ENCODE measurements around the gene TIMM23. TPM values are rescaled to one million over a fixed set of nuclear protein-coding genes. Genes with fewer than 3 reads are reported as not detected.

The TIMM23 gene
- total and polyA plus RNA-seq, 2 of the 4 experiments (the other 2 are of a cell fraction): 82.4 to 86.2 TPM

DNA sequence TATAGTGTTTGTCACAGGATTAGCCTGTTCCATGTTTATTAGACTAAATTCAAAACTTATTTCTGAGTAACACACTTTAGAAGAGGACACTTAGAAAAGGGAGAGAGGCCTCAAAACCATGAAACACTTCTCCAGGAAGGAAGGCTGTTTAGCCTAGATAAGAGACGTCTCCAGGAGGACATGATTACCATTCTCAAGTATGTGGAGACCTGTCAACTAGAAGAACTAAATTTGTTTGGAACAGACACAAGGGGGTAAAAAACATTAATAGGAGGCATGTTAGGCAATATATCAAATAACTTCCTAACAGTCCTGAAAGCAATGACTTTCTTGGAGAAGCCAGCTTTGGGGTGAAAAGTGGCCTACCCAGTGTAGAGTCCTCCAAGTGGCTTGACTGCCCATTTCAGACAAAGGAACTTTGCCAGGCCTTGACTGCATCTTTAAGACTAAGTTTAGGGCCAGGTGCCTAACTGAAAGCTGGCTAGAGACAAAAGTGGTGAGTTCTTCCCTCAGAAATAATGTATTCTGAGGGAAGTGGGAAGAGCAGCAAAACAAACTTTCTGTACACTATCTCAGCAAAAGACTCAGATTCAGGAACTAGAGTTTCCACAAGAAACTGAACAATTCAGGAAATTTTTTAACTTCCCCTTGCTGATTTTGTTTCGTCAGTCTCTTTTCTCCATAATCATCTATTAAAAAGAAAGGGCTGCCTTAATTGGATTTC is 46.3 kb downstream of the TIMM23 start:
- Histone ChIP-seq H3K9me3 (ENCODE audit: control insufficient read depth, insufficient read depth, low read length) (no peaks in the 10 kb centered on the region), H3K4ac (ENCODE audit: low read depth, low read length) (no peak overlapping the region), H3K4me2 (ENCODE audit: low read depth, low read length) (peak overlapping the region; percentile 63; the same call in 1 of the 2 replicates), H3K4me3 (ENCODE audit: insufficient read depth, low read depth, low read length) (no peak overlapping the region), H3K4me1 (ENCODE audit: control insufficient read depth, insufficient read depth, low read length) (peaks cover 23% of the 10 kb centered on the region), H3K14ac (replicated peaks; ENCODE audit: low read depth, low read length) (peak overlapping the region; percentile 39; the same call in 1 of the 2 replicates), H3K9ac (ENCODE audit: low read depth, low read length) (no peak overlapping the region), H2BK20ac (ENCODE audit: low read depth, low read length) (no peak overlapping the region), H4K91ac (ENCODE audit: insufficient read depth, low read depth, low read length) (no peak overlapping the region), H3K36me3 (ENCODE audit: control insufficient read depth, insufficient read depth, low read length) (peaks cover 16% of the 10 kb centered on the region), H3K56ac (ENCODE audit: extremely low read depth, insufficient read depth, low read length) (no peak overlapping the region), H2AFZ (replicated peaks; ENCODE audit: low read length, poor library complexity) (no peak overlapping the region), H2AK9ac (replicated peaks; ENCODE audit: low read depth, low read length, poor library complexity) (no peak overlapping the region), H4K8ac (ENCODE audit: low read depth in 2 of 2, low read length in 2 of 2) (no peak overlapping the region), H3K9me1 (ENCODE audit: insufficient read depth, low read length) (peaks cover 20% of the 10 kb centered on the region), H4K20me1 (ENCODE audit: insufficient read depth, low read length) (peaks cover 66% of the 10 kb centered on the region), H4K5ac (ENCODE audit: low read depth, low read length) (no peak overlapping the region; the same call in 1 of the 2 replicates), H3K79me1 (ENCODE audit: low read depth in 1 of 2, low read length in 2 of 2) (peaks cover 20 to 63% of the 10 kb centered on the region in 2 experiments), H2BK120ac (ENCODE audit: low read depth, low read length) (no peak overlapping the region), H3K18ac (ENCODE audit: low read depth, low read length) (peak overlapping the region; percentile 33; the same call in 1 of the 2 replicates), H2BK15ac (ENCODE audit: low read depth, low read length) (no peak overlapping the region), H3K23ac (ENCODE audit: low read depth, low read length) (no peak overlapping the region), H3K27me3 (ENCODE audit: control insufficient read depth, insufficient read depth, low read length) (no peaks in the 10 kb centered on the region), H3K27ac (ENCODE audit: insufficient read depth, low read length) (no peak overlapping the region), H2AK5ac (ENCODE audit: low read depth, low read length) (no peak overlapping the region), H2BK5ac (ENCODE audit: low read depth, low read length, poor library complexity, severe bottlenecking) (peak overlapping the region; percentile 42)
- in situ Hi-C loops (cut with MboI; ENCODE audit: low sequenced_read_pairs): loop anchor here (25.0 kb wide), 1 partner anchor 1031 kb away; the partner anchor contains the start of gene DEPP1
- CTCF ChIA-PET: interaction anchor here (0.8 kb wide), 1 partner anchor 14 kb away, joined by 3 read pairs; no protein-coding TSS in a partner anchor
- DNase-seq (peak; percentile 43), ATAC-seq (ENCODE audit: low read depth) (no peak)
- POLR2A ChIA-PET (ENCODE audit: unreplicated experiment): no interaction called here
- intact Hi-C loops (cut with micrococcal nuclease): no loop called here
- WGBS, 2 experiments (ENCODE audit: extremely low coverage in 2 of 2, insufficient read length in 1 of 2): no CpG with 5 or more reads among the region's 2 CpGs
- no TSS peak for BruUV-seq (replicated peaks)
- dilution Hi-C loops (cut with HindIII; ENCODE audit: low sequenced_read_pairs, unreplicated experiment): no loop called here
- TF ChIP-seq POLR2A (IDR thresholded peaks at IDR 0.05; ENCODE audit: low read depth, low read length) (no peak), MAFK (IDR thresholded peaks at IDR 0.05; ENCODE audit: low read depth, low read length) (no peak), ELK1 (IDR thresholded peaks at IDR 0.05; ENCODE audit: borderline replicate concordance, low read depth, low read length) (no peak), RAD21 (IDR thresholded peaks at IDR 0.05; ENCODE audit: low read length) (no peak), MXI1 (IDR thresholded peaks at IDR 0.05; ENCODE audit: borderline replicate concordance, low read depth, low read length) (no peak), FOS (IDR thresholded peaks at IDR 0.05; ENCODE audit: low read depth, low read length) (no peak), CEBPB (IDR thresholded peaks at IDR 0.05; ENCODE audit: low read depth, low read length) (no peak), RCOR1 (IDR thresholded peaks at IDR 0.05; ENCODE audit: insufficient replicate concordance, low read length) (no peak), CHD1 (IDR thresholded peaks at IDR 0.05; ENCODE audit: low read depth, low read length) (no peak), NFE2L2 (IDR thresholded peaks at IDR 0.05; ENCODE audit: low read depth, low read length) (no peak), RFX5 (IDR thresholded peaks at IDR 0.05; ENCODE audit: low read depth, low read length) (no peak), BHLHE40 (IDR thresholded peaks at IDR 0.05; ENCODE audit: low read depth, low read length) (no peak), SMC3 (IDR thresholded peaks at IDR 0.05; ENCODE audit: low read depth, low read length) (no peak)
- TF ChIP-seq, protein P1, sequence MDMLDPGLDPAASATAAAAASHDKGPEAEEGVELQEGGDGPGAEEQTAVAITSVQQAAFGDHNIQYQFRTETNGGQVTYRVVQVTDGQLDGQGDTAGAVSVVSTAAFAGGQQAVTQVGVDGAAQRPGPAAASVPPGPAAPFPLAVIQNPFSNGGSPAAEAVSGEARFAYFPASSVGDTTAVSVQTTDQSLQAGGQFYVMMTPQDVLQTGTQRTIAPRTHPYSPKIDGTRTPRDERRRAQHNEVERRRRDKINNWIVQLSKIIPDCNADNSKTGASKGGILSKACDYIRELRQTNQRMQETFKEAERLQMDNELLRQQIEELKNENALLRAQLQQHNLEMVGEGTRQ (IDR thresholded peaks at IDR 0.05; ENCODE audit: low read depth, low read length): no peak
- TF ChIP-seq, protein P2, sequence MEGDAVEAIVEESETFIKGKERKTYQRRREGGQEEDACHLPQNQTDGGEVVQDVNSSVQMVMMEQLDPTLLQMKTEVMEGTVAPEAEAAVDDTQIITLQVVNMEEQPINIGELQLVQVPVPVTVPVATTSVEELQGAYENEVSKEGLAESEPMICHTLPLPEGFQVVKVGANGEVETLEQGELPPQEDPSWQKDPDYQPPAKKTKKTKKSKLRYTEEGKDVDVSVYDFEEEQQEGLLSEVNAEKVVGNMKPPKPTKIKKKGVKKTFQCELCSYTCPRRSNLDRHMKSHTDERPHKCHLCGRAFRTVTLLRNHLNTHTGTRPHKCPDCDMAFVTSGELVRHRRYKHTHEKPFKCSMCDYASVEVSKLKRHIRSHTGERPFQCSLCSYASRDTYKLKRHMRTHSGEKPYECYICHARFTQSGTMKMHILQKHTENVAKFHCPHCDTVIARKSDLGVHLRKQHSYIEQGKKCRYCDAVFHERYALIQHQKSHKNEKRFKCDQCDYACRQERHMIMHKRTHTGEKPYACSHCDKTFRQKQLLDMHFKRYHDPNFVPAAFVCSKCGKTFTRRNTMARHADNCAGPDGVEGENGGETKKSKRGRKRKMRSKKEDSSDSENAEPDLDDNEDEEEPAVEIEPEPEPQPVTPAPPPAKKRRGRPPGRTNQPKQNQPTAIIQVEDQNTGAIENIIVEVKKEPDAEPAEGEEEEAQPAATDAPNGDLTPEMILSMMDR (conservative IDR thresholded peaks at IDR 0.05; ENCODE audit: low read depth, low read length): no peak
